OCI-LY1 (cell line): ENCODE results near the gene SLC25A53.

ENCODE experiments used
- H2AFZ ChIP-seq: fragments of 200-600 bp; sonication (generic), shearing (Covaris generic); 2 replicates; pipeline ENCODE4 v1.6.0; 2014; ENCODE audit warnings: antibody characterized with exemption, mild to moderate bottlenecking, low read length
- H3F3A ChIP-seq: fragments of 200-600 bp; sonication (generic), shearing (Covaris generic); 2 replicates; pipeline ENCODE4 v1.6.0; 2014; ENCODE audit warnings: mild to moderate bottlenecking, antibody characterized with exemption, low read length, moderate library complexity; ENCODE audit not compliant: insufficient read depth
- H3K27ac ChIP-seq: fragments of 200-600 bp; sonication (generic); 2 replicates; pipeline ENCODE4 v1.5.1; 2014; ENCODE audit warnings: low read length, mixed run types, mild to moderate bottlenecking, low read depth; ENCODE audit not compliant: poor library complexity, severe bottlenecking
- H3K27me3 ChIP-seq: fragments of 200-600 bp; sonication (generic); 2 replicates; pipeline ENCODE4 v1.6.0; 2014; ENCODE audit warnings: antibody characterized with exemption, mild to moderate bottlenecking, low read length, moderate library complexity; ENCODE audit not compliant: insufficient read depth
- H3K36me3 ChIP-seq: fragments of 200-600 bp; sonication (generic); 2 replicates; pipeline ENCODE4 v1.6.1; 2014; ENCODE audit warnings: mild to moderate bottlenecking, antibody characterized with exemption, low read length, moderate library complexity, mixed read lengths; ENCODE audit not compliant: insufficient read depth
- H3K4me1 ChIP-seq: fragments of 200-600 bp; sonication (generic); 2 replicates; pipeline ENCODE4 v1.5.1; 2014; ENCODE audit warnings: mild to moderate bottlenecking, low read length, moderate library complexity; ENCODE audit not compliant: insufficient read depth, severe bottlenecking
- H3K4me2 ChIP-seq: fragments of 200-600 bp; sonication (generic), shearing (Covaris generic); 2 replicates; pipeline ENCODE4 v1.6.1; 2014; ENCODE audit warnings: low read length
- H3K4me3 ChIP-seq: fragments of 200-600 bp; sonication (generic); 2 replicates; pipeline ENCODE4 v1.5.1; 2014; ENCODE audit warnings: low read length, low read depth, mild to moderate bottlenecking, mixed read lengths; ENCODE audit not compliant: poor library complexity, severe bottlenecking
- H3K79me2 ChIP-seq: fragments of 200-600 bp; shearing (Covaris generic); 2 replicates; pipeline ENCODE4 v1.6.1; 2016; ENCODE audit warnings: mixed run types, low read length, mixed read lengths; ENCODE audit not compliant: insufficient read depth
- H3K9ac ChIP-seq: fragments of 200-600 bp; sonication (generic), shearing (Covaris generic); 2 replicates; pipeline ENCODE4 v1.6.1; 2014; ENCODE audit warnings: mild to moderate bottlenecking, low read length, mixed read lengths
- H3K9me2 ChIP-seq: fragments of 200-600 bp; sonication (generic), shearing (Covaris generic); 2 replicates; pipeline ENCODE4 v1.6.1; 2014; ENCODE audit warnings: low read depth, mild to moderate bottlenecking, low read length, mixed read lengths
- H3K9me3 ChIP-seq: fragments of 200-600 bp; shearing (Covaris generic); 2 replicates; pipeline ENCODE4 v1.6.1; 2014; ENCODE audit warnings: low read length, mixed read lengths
- H4K20me1 ChIP-seq: fragments of 200-600 bp; sonication (generic), shearing (Covaris generic); 2 replicates; pipeline ENCODE4 v1.6.0; 2016; ENCODE audit warnings: mild to moderate bottlenecking, low read length; ENCODE audit not compliant: insufficient read depth
- EZH2 ChIP-seq: fragments of 200-600 bp; sonication (generic), shearing (Covaris generic); IDR thresholded peaks from 2 replicates; pipeline ENCODE4 v1.8.0; 2017; ENCODE audit warnings: borderline replicate concordance, mixed run types, mild to moderate bottlenecking, antibody characterized with exemption, low read length, moderate library complexity, mixed read lengths
- TF ChIP-seq, protein P1 (sequence below): fragments of 200-600 bp; sonication (generic), shearing (Covaris generic); IDR thresholded peaks from 2 replicates; pipeline ENCODE4 v1.5.1; 2017; ENCODE audit warnings: mild to moderate bottlenecking, antibody characterized with exemption, low read length, moderate library complexity, mixed read lengths

SLC25A53 gene

GRCh38 chrX:104195013-104195412, 38.2 kb upstream of the SLC25A53 start:
- Histone ChIP-seq H2AFZ (no peak overlapping the region), H3K27ac (no peak overlapping the region), H3K36me3 (no peaks in the 10 kb centered on the region; the same call in 1 of the 2 replicates), H3F3A (no peaks in the 10 kb centered on the region), H3K4me2 (no peak overlapping the region), H3K9me2 (no peaks in the 10 kb centered on the region), H3K79me2 (no peaks in the 10 kb centered on the region), H3K9me3 (no peaks in the 10 kb centered on the region), H3K9ac (no peak overlapping the region), H3K4me3 (no peak overlapping the region), H3K27me3 (no peaks in the 10 kb centered on the region), H4K20me1 (no peaks in the 10 kb centered on the region), H3K4me1 (no peaks in the 10 kb centered on the region)
- TF ChIP-seq, protein P1, sequence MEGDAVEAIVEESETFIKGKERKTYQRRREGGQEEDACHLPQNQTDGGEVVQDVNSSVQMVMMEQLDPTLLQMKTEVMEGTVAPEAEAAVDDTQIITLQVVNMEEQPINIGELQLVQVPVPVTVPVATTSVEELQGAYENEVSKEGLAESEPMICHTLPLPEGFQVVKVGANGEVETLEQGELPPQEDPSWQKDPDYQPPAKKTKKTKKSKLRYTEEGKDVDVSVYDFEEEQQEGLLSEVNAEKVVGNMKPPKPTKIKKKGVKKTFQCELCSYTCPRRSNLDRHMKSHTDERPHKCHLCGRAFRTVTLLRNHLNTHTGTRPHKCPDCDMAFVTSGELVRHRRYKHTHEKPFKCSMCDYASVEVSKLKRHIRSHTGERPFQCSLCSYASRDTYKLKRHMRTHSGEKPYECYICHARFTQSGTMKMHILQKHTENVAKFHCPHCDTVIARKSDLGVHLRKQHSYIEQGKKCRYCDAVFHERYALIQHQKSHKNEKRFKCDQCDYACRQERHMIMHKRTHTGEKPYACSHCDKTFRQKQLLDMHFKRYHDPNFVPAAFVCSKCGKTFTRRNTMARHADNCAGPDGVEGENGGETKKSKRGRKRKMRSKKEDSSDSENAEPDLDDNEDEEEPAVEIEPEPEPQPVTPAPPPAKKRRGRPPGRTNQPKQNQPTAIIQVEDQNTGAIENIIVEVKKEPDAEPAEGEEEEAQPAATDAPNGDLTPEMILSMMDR: no peak
- no peak for TF ChIP-seq EZH2

GRCh38 chrX:104193485-104193884, 36.7 kb upstream of the SLC25A53 start:
- no peaks in the 10 kb centered on the region for H4K20me1 ChIP-seq
- no peak overlapping the region for H3K4me2 ChIP-seq
- H2AFZ ChIP-seq: no peak overlapping the region
- H3K9me2 ChIP-seq: no peaks in the 10 kb centered on the region
- H3K9ac ChIP-seq: no peak overlapping the region
- H3K27ac ChIP-seq: no peak overlapping the region
- no peaks in the 10 kb centered on the region for H3K9me3 ChIP-seq
- H3K36me3 ChIP-seq: peaks cover 11% of the 10 kb centered on the region
- H3F3A ChIP-seq: no peaks in the 10 kb centered on the region
- no peaks in the 10 kb centered on the region for H3K4me1 ChIP-seq
- no peaks in the 10 kb centered on the region for H3K79me2 ChIP-seq
- H3K4me3 ChIP-seq: no peak overlapping the region
- no peaks in the 10 kb centered on the region for H3K27me3 ChIP-seq
- no peak for TF ChIP-seq EZH2
- TF ChIP-seq, protein P1: no peak

GRCh38 chrX:104189837-104190236, 33.0 kb upstream of the SLC25A53 start:
- Histone ChIP-seq H3K9me3 (no peaks in the 10 kb centered on the region), H3F3A (no peaks in the 10 kb centered on the region), H3K4me3 (no peak overlapping the region), H3K36me3 (peaks cover 18% of the 10 kb centered on the region), H4K20me1 (no peaks in the 10 kb centered on the region), H3K4me2 (no peak overlapping the region), H3K79me2 (no peaks in the 10 kb centered on the region), H3K9me2 (no peaks in the 10 kb centered on the region), H3K27me3 (no peaks in the 10 kb centered on the region), H2AFZ (no peak overlapping the region), H3K4me1 (no peaks in the 10 kb centered on the region), H3K27ac (no peak overlapping the region), H3K9ac (no peak overlapping the region)
- TF ChIP-seq EZH2: no peak
- TF ChIP-seq, protein P1: no peak
